Stimulated activated CD4-positive, alpha-beta T cell treated with anti-CD3 and anti-CD28 coated beads, TNF-alpha, amount 100 ng/mL, for 1 hour (primary cell): ENCODE data around the gene CSF1.
A peak's percentile ranks its signal among the peaks of the same experiment; 100 is the strongest.
"Not testable (repeated sequence)": the region's sequence is repeated elsewhere in the genome, so short reads cannot be mapped to it uniquely, and the experiment has no call there.

Experiments used
- DNase-seq, 3 donors: peaks; one replicate each; pipeline ENCODE4 v3.0.0-alpha.2; 2020; ENCODE audit warnings: low read depth in 3 of 3, low spot score in 1 of 3

The CSF1 gene

GRCh38 chr1:109910123-109910962 lies at the start of gene CSF1:
TSS of gene CSF1 (plus strand) at chr1:109910849. CDS start at chr1:109911024, 175 bp downstream.
- peak; percentile 25 to 66 (median 31) for DNase-seq

- DNase-seq = not testable (repeated sequence)
Measured at GRCh38 chr1:109861616-109862015, 49.0 kb upstream of the CSF1 start.

- no peak for DNase-seq
Measured at GRCh38 chr1:109863667-109864046, 47.0 kb upstream of the CSF1 start.

- DNase-seq = no peak
Measured at GRCh38 chr1:109864047-109864822, 46.4 kb upstream of the CSF1 start.

- DNase-seq = no peak
Measured at GRCh38 chr1:109864930-109865612, 45.6 kb upstream of the CSF1 start.

GRCh38 chr1:109866071-109866470 lies 44.6 kb upstream of the CSF1 start:
- DNase-seq = no peak

GRCh38 chr1:109873278-109874175 lies 37.1 kb upstream of the CSF1 start:
- DNase-seq = no peak

- no peak for DNase-seq
Measured at GRCh38 chr1:109874445-109874844, 36.2 kb upstream of the CSF1 start.

GRCh38 chr1:109875874-109876273 lies 34.8 kb upstream of the CSF1 start:
- DNase-seq = no peak

- DNase-seq = no peak
Measured at GRCh38 chr1:109876617-109877316, 33.9 kb upstream of the CSF1 start.

GRCh38 chr1:109877317-109877771 lies 33.3 kb upstream of the CSF1 start:
- no peak for DNase-seq

- no peak for DNase-seq
Measured at GRCh38 chr1:109877776-109878175, 32.9 kb upstream of the CSF1 start.

GRCh38 chr1:109878531-109879104 lies 32.0 kb upstream of the CSF1 start:
- DNase-seq = no peak

GRCh38 chr1:109879371-109879770 lies 31.3 kb upstream of the CSF1 start:
- not testable (repeated sequence) for DNase-seq

GRCh38 chr1:109879881-109880525 lies 30.6 kb upstream of the CSF1 start:
- DNase-seq = no peak

- no peak for DNase-seq
Measured at GRCh38 chr1:109880971-109881894, 29.4 kb upstream of the CSF1 start.

- DNase-seq = no peak
Measured at GRCh38 chr1:109881906-109882287, 28.8 kb upstream of the CSF1 start.
